Adrenal gland (tissue), 5 donors: ENCODE results near the gene HHATL.

Experiments
- POLR2A ChIP-seq, 2 donors: fragments of 450-650 bp; IDR thresholded peaks; one replicate each; pipeline ENCODE4 v1.6.1; 2017; ENCODE audit warnings: antibody characterized with exemption in 2 of 2, mild to moderate bottlenecking in 2 of 2, moderate library complexity in 1 of 2
- TF ChIP-seq, protein P1 (sequence below), 6 experiments: fragments of 450-650 bp in 4 of 6; fragments of 200-600 bp in 2 of 6; sonication (generic) in 1 of 6; IDR thresholded peaks; 1 replicate in 5 of 6; 2 replicates in 1 of 6; pipeline versions ENCODE4 v1.5.1 to v1.8.0; 2016 to 2021; ENCODE audit warnings: antibody characterized with exemption in 6 of 6, mild to moderate bottlenecking in 2 of 6, moderate library complexity in 1 of 6
- donor health status: DM: no; HTN: no; CAD: no.

DNA sequence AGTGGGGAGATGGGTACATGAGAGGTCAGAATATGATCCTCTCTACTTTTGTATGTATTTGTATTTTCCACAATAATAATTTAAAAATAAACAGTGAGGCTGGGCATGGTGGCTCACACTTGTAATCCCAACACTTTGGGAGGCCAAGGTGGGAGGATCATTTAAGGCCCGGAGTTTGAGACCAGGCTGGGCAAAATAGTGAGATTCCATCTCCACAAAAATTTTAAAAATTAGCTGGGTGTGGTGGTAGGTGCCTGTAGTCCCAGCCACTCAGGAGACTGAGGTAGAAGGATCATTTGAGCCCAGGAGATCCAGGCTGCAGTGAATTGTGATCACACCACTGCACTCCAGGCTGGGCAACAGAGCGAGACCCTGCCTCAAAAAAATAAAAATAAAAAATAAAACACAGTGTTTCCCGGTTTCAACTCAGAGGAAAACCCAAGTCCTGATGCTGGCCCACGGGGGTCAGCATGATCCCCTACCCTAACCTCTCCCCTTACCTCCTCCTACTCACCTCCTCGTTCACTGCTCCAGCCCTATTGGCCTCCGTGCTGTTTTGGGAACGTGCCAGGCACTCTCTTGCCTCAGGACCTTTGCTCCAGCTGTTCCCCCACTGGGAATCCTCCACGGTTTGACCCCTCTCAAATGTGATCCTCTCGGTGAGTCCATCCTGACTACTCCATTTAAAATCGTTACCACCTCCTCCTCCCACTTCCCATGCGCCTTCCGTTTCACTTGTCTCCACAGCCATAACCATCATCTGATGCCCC lies 20.1 kb downstream of the HHATL start:
- TF ChIP-seq, protein P1, sequence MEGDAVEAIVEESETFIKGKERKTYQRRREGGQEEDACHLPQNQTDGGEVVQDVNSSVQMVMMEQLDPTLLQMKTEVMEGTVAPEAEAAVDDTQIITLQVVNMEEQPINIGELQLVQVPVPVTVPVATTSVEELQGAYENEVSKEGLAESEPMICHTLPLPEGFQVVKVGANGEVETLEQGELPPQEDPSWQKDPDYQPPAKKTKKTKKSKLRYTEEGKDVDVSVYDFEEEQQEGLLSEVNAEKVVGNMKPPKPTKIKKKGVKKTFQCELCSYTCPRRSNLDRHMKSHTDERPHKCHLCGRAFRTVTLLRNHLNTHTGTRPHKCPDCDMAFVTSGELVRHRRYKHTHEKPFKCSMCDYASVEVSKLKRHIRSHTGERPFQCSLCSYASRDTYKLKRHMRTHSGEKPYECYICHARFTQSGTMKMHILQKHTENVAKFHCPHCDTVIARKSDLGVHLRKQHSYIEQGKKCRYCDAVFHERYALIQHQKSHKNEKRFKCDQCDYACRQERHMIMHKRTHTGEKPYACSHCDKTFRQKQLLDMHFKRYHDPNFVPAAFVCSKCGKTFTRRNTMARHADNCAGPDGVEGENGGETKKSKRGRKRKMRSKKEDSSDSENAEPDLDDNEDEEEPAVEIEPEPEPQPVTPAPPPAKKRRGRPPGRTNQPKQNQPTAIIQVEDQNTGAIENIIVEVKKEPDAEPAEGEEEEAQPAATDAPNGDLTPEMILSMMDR (IDR thresholded peaks at IDR 0.05) = no peak
- TF ChIP-seq POLR2A (IDR thresholded peaks at IDR 0.05) = no peak
